K562 (cell line): ENCODE results near the gene NAA38. TPM values are rescaled to one million over a fixed set of nuclear protein-coding genes. Genes with fewer than 3 reads are reported as not detected.
A peak's percentile ranks its signal among the peaks of the same experiment; 100 is the strongest.

ENCODE experiments used
- ATAC-seq: fragments of 200-7000 bp; cut with Tn5 transposase; 3 replicates; pipeline ENCODE4 v1.9.1; 2020; ENCODE audit warnings: moderate library complexity
- BruUV-seq: library from RNA; stranded (reverse); fragments of 400-500 nt; replicated peaks from 2 replicates; lab custom pipeline; 2021; lab: Mats Ljungman, UMichigan
- CTCF ChIA-PET: fragments of 300-600 bp; formaldehyde crosslinking; extraction: SDS; loops from one replicate; lab custom pipeline; 2021; ENCODE audit warnings: low intra/inter-chr PET ratio; lab: Yijun Ruan, JAX
- POLR2A ChIA-PET: fragments of 300-600, 350-650 bp; sonication (Branson Sonifier 250); formaldehyde crosslinking; extraction: SDS; loops from one replicate; lab custom pipeline; 2021; ENCODE audit warnings: antibody characterized with exemption, inconsistent platforms; lab: Yijun Ruan, JAX
- DNase-seq, 4 experiments: peaks; one replicate each; pipeline versions ENCODE4 v3.0.0 to v3.0.0-alpha.2; 2011 to 2018; ENCODE audit warnings: low spot score in 3 of 4, mixed read lengths in 3 of 4; ENCODE audit errors: extremely low read depth in 1 of 4
- FAIRE-seq: peaks from 2 replicates; lab custom pipeline; 2011; peaks lifted over from hg19 to GRCh38; lab: Jason Lieb, UNC
- H2AFZ ChIP-seq: 2 replicates; pipeline ENCODE4 v1.6.0; 2011; ENCODE audit warnings: low read depth, low read length, control low read depth, inconsistent platforms
- H3K27ac ChIP-seq: fragments of 200-600 bp; 3 replicates; pipeline ENCODE4 v1.8.0; 2011; ENCODE audit warnings: low read depth, mild to moderate bottlenecking, control low read depth, inconsistent platforms, low read length, moderate library complexity, mixed read lengths; ENCODE audit errors: extremely low read depth
- H3K27me3 ChIP-seq, 2 experiments: fragments of 300-600 bp in 1 of 2; 2 replicates in 1 of 2; 3 replicates in 1 of 2; pipeline versions ENCODE4 v1.6.0 to v1.8.0; 2011; ENCODE audit warnings: inconsistent platforms in 2 of 2, low read length in 2 of 2, mild to moderate bottlenecking in 1 of 2, mixed read lengths in 1 of 2, moderate library complexity in 1 of 2; ENCODE audit not compliant: control insufficient read depth in 2 of 2, insufficient read depth in 2 of 2
- H3K36me3 ChIP-seq: fragments of 300-600 bp; 3 replicates; pipeline ENCODE4 v1.8.0; 2011; ENCODE audit warnings: mild to moderate bottlenecking, low read length, inconsistent platforms; ENCODE audit not compliant: control insufficient read depth, insufficient read depth
- H3K4me1 ChIP-seq, 2 experiments: fragments of 200-600 bp in 1 of 2; replicated peaks in 1 of 2; 2 replicates in 1 of 2; 3 replicates in 1 of 2; pipeline versions ENCODE4 v1.5.1 to v1.8.0; 2011; ENCODE audit warnings: inconsistent platforms in 2 of 2, low read length in 2 of 2, mild to moderate bottlenecking in 1 of 2, mixed read lengths in 1 of 2, moderate library complexity in 1 of 2; ENCODE audit not compliant: control insufficient read depth in 2 of 2, insufficient read depth in 2 of 2
- H3K4me2 ChIP-seq: 2 replicates; pipeline ENCODE4 v1.6.1; 2011; ENCODE audit warnings: low read length, control low read depth, inconsistent platforms, mixed read lengths; ENCODE audit not compliant: insufficient read depth
- H3K4me3 ChIP-seq: fragments of 200-600 bp; sonication (generic), shearing (Covaris generic); 2 replicates; pipeline ENCODE4 v1.5.1; 2016; ENCODE audit warnings: control low read depth, inconsistent platforms
- H3K79me2 ChIP-seq: fragments of 200-600 bp; 3 replicates; pipeline ENCODE4 v1.8.0; 2011; ENCODE audit warnings: low read length, inconsistent platforms; ENCODE audit not compliant: control insufficient read depth, insufficient read depth
- H3K9ac ChIP-seq, 2 experiments: 2 replicates each; pipeline versions ENCODE4 v1.6.0 to v1.6.1; 2011; ENCODE audit warnings: low read depth in 2 of 2, low read length in 2 of 2, control low read depth in 1 of 2, inconsistent platforms in 1 of 2, mild to moderate bottlenecking in 1 of 2, mixed read lengths in 1 of 2; ENCODE audit not compliant: insufficient read depth in 1 of 2
- H3K9me1 ChIP-seq: one replicate; pipeline ENCODE4 v1.6.0; 2011; ENCODE audit warnings: inconsistent platforms, mild to moderate bottlenecking, low read length, moderate library complexity; ENCODE audit not compliant: control insufficient read depth, insufficient read depth
- H3K9me3 ChIP-seq: replicated peaks from 2 replicates; pipeline ENCODE4 v1.5.1; 2011; ENCODE audit warnings: low read depth, low read length, inconsistent platforms; ENCODE audit not compliant: control insufficient read depth, insufficient read depth
- H4K20me1 ChIP-seq: replicated peaks from 2 replicates; pipeline ENCODE4 v1.6.1; 2011; ENCODE audit warnings: low read length, inconsistent platforms, mixed read lengths; ENCODE audit not compliant: control insufficient read depth, insufficient read depth
- ARID1B ChIP-seq: fragments of 450-650 bp; IDR thresholded peaks from 2 replicates; pipeline ENCODE4 v1.6.1; 2016; ENCODE audit warnings: antibody characterized with exemption, mild to moderate bottlenecking, inconsistent platforms
- ATF7 ChIP-seq: fragments of 450-650 bp; IDR thresholded peaks from 2 replicates; pipeline ENCODE4 v1.7.1; 2014; ENCODE audit warnings: mild to moderate bottlenecking, moderate library complexity
- CAMTA2 ChIP-seq: fragments of 250-450 bp; sonication (Bioruptor Pico); conservative IDR thresholded peaks from 2 replicates; pipeline ENCODE4 v1.5.1; 2022
- ERF ChIP-seq: fragments of 450-650 bp; formaldehyde crosslinking; IDR thresholded peaks from 2 replicates; pipeline ENCODE4 v1.4.0; 2020; ENCODE audit warnings: mild to moderate bottlenecking, mixed read lengths
- FOXJ2 ChIP-seq: fragments of 200-800 bp; sonication (Bioruptor generic); IDR thresholded peaks from 2 replicates; pipeline ENCODE4 v1.6.1; 2016; ENCODE audit warnings: missing genetic modification characterization, missing compliant biosample characterization
- GABPA ChIP-seq: fragments of 200-800 bp; sonication (Bioruptor generic); conservative IDR thresholded peaks from 2 replicates; pipeline ENCODE4 v1.6.1; 2016; ENCODE audit warnings: low read depth, missing genetic modification characterization, missing compliant biosample characterization
- KAT7 ChIP-seq: sonication (generic); formaldehyde crosslinking; IDR thresholded peaks from 2 replicates; pipeline ENCODE4 v1.8.0; 2022; ENCODE audit warnings: missing genetic modification reagents, mild to moderate bottlenecking, borderline replicate concordance
- L3MBTL2 ChIP-seq: fragments of 450-650 bp; IDR thresholded peaks from 2 replicates; pipeline ENCODE4 v1.6.1; 2016; ENCODE audit warnings: mild to moderate bottlenecking, moderate library complexity
- NCOA6 ChIP-seq: fragments of 450-650 bp; IDR thresholded peaks from 2 replicates; pipeline ENCODE4 v1.6.1; 2017; ENCODE audit warnings: mild to moderate bottlenecking
- PHF20 ChIP-seq: fragments of 450-650 bp; IDR thresholded peaks from 2 replicates; pipeline ENCODE4 v1.6.1; 2018; ENCODE audit not compliant: partially characterized antibody
- POLR3G ChIP-seq: IDR thresholded peaks from 2 replicates; pipeline ENCODE4 v1.6.1; 2011; ENCODE audit not compliant: insufficient read length, insufficient replicate concordance; ENCODE audit errors: extremely low read depth
- SMAD4 ChIP-seq: fragments of 250-450 bp; sonication (Bioruptor Pico); conservative IDR thresholded peaks from 2 replicates; pipeline ENCODE4 v1.8.0; 2021; ENCODE audit warnings: inconsistent platforms, mild to moderate bottlenecking, moderate library complexity
- SMARCA4 ChIP-seq: fragments of 450-650 bp; IDR thresholded peaks from 2 replicates; pipeline ENCODE4 v1.6.1; 2016
- ZC3H8 ChIP-seq: fragments of 450-650 bp; IDR thresholded peaks from 2 replicates; pipeline ENCODE4 v1.6.1; 2017
- ZNF436 ChIP-seq: fragments of 250-450, 450-650 bp; sonication (Bioruptor Pico); formaldehyde crosslinking; IDR thresholded peaks from 2 replicates; pipeline ENCODE4 v1.7.0; 2020; ENCODE audit warnings: mild to moderate bottlenecking
- WGBS: fragments of 100-300 bp; shearing (Covaris generic); methylation state at CpG from one replicate; pipeline ENCODE4 v1.1.6; 2016; ENCODE audit warnings: low coverage, mixed read lengths; ENCODE audit not compliant: insufficient coverage; ENCODE audit errors: missing lambda C conversion rate; 5-methylcytosine and 5-hydroxymethylcytosine counted together
- in situ Hi-C: fragments of 300-500 bp; cut with MboI; formaldehyde crosslinking; loops from 4 replicates; pipeline ENCODE4 v1.15.0; 2018; ENCODE audit warnings: inconsistent platforms, mixed read lengths
- intact Hi-C: fragments of 100-400 bp; cut with micrococcal nuclease; formaldehyde crosslinking; loops from 2 replicates; pipeline ENCODE4 v1.14.2; 2022
- polyA plus RNA-seq, 8 experiments: library from polyadenylated mRNA; depleted of rRNA in 4 of 8; stranded (reverse) in 5 of 8; unstranded in 3 of 8; fragments of >200 nt; fragmentation: Nextera tagmentation in 2 of 8; fragmentation: Illumina TruSeq in 1 of 8; extraction: Ambion mirVana in 2 of 8; extraction: Trizol in 1 of 8; gene quantifications; 2 replicates each; pipeline versions ENCODE4 v1.2.1 to v1.2.3, GENCODE V29; 2011 to 2014; ENCODE audit warnings: inconsistent platforms in 1 of 8, missing spikeins in 1 of 8
- total RNA-seq, 7 experiments: library from RNA; depleted of rRNA in 6 of 7; stranded (reverse); fragments of >200 nt in 6 of 7; fragmentation: Illumina TruSeq in 2 of 7; extraction: Trizol in 2 of 7; gene quantifications; 2 replicates each; pipeline versions ENCODE4 v1.2.1 to v1.2.3, GENCODE V29; 2011 to 2021; ENCODE audit warnings: low replicate concordance in 1 of 7
- TF ChIP-seq, protein P1 (sequence below): fragments of 450-650 bp; conservative IDR thresholded peaks from 2 replicates; pipeline ENCODE4 v1.6.1; 2016; ENCODE audit warnings: missing genetic modification characterization, low read depth, mild to moderate bottlenecking, control low read depth, missing compliant biosample characterization
- TF ChIP-seq, protein P2 (sequence below): sonication (generic); formaldehyde crosslinking; IDR thresholded peaks from 2 replicates; pipeline ENCODE4 v1.8.0; 2022; ENCODE audit warnings: mild to moderate bottlenecking, missing genetic modification reagents, borderline replicate concordance
- TF ChIP-seq, protein P3 (sequence below): fragments of 200-800 bp; sonication (Bioruptor generic); IDR thresholded peaks from 2 replicates; pipeline ENCODE4 v1.6.1; 2017; ENCODE audit warnings: missing genetic modification characterization, missing compliant biosample characterization

The NAA38 gene
- total and polyA plus RNA-seq, 9 of the 15 experiments (the other 6 are each of a cell fraction or from before 2014, with no cell fraction given), result 16.4 to 99.8 (median 57.3) TPM

DNA sequence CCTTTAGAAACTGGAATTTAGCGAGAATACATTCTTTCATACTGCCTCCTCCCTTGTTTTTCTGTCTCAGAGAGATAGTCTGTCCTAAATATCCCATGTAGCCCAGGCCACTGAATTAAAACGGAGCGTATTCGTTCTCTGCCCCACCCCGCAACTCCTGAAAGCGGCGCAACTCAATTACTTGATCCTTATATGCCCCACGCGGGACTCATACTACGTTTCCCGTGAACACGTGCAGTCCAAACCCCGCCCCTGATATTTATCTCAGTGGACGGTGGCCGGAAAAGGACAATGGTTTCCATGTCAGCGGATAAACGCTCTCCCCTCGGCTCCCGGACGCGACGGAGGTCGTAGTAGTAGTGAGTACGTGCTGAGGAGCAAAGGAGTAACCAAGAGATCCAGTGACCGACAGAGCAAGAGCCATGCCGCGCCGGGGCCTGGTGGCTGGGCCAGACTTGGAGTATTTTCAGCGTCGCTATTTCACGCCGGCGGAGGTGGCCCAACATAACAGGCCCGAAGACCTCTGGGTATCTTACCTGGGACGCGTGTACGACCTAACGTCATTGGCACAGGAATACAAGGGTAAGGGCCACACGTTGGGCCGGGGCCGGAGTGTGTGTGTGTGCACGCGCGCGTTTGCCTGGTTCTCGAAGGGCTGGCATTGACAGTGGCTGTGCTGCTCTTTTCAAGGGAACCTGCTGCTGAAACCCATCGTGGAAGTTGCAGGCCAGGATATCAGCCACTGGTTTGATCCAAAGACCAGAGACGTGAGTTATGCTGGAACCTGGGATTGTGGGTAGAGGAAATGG lies 558 bp upstream of the NAA38 start, which contains the start of gene CYB5D1:
Gene CYB5D1, plus strand, starts transcription at position 291 of the 809 bp plus-strand sequence. Its CDS starts 132 bp downstream, at position 423.
- intact Hi-C loops (loop anchor here (1.0 to 10.0 kb wide), 5 partner anchors 20 to 113 kb away; partner anchors contain the start of gene KDM6B), in situ Hi-C loops (no loop called here)
- Histone ChIP-seq H3K9me1 (no peaks in the 10 kb centered on the region), H3K9me3 (no peaks in the 10 kb centered on the region), H3K4me3 (peak within 1 kb of the TSS; percentile 65), H2AFZ (peak within 1 kb of the TSS; percentile 99), H3K27me3 (no peaks in the 10 kb centered on the region), H3K4me2 (peak within 1 kb of the TSS; percentile 93), H3K27ac (peak within 1 kb of the TSS; percentile 94), H3K36me3 (peaks cover 19% of the 10 kb centered on the region; the same call in 2 of the 3 replicates), H3K79me2 (peaks cover 12% of the 10 kb centered on the region), H3K4me1 (peaks cover 11 to 42% of the 10 kb centered on the region in 2 experiments; a peak in 4 of 5 replicates), H3K9ac (peak within 1 kb of the TSS; percentile 88 to 94), H4K20me1 (no peaks in the 10 kb centered on the region)
- ChIA-PET CTCF (interaction anchor here (1.0 to 1.3 kb wide), 2 partner anchors 112 to 114 kb away, joined by 4 to 6 read pairs; no protein-coding TSS in a partner anchor), POLR2A (interaction anchor here (0.5 to 2.9 kb wide), 18 partner anchors 8 to 205 kb away, joined by 3 to 17 read pairs (median 4); no protein-coding TSS in a partner anchor)
- DNase-seq, result peak; percentile 57 to 91 (median 64)
- peak; percentile 42 for ATAC-seq
- BruUV-seq, result TSS peak; percentile 39
- WGBS, result 1% methylated on average over 47 of the region's 48 CpGs
- FAIRE-seq, result no peak
- no peak for TF ChIP-seq ZC3H8
- no peak for TF ChIP-seq NCOA6
- TF ChIP-seq PHF20, result no peak
- peak; percentile 84 for TF ChIP-seq FOXJ2
- TF ChIP-seq GABPA (tag), result peak; percentile 41; the same call in 1 of the 2 replicates
- no peak for TF ChIP-seq ZNF436
- TF ChIP-seq ERF (CRISPR knock-in tag), result no peak
- TF ChIP-seq, protein P1, sequence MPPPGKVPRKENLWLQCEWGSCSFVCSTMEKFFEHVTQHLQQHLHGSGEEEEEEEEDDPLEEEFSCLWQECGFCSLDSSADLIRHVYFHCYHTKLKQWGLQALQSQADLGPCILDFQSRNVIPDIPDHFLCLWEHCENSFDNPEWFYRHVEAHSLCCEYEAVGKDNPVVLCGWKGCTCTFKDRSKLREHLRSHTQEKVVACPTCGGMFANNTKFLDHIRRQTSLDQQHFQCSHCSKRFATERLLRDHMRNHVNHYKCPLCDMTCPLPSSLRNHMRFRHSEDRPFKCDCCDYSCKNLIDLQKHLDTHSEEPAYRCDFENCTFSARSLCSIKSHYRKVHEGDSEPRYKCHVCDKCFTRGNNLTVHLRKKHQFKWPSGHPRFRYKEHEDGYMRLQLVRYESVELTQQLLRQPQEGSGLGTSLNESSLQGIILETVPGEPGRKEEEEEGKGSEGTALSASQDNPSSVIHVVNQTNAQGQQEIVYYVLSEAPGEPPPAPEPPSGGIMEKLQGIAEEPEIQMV, result peak; percentile 59
- no peak for TF ChIP-seq SMAD4 (CRISPR knock-in tag)
- TF ChIP-seq ATF7, result peak; percentile 16; the same call in 1 of the 2 replicates
- peak; percentile 58; the same call in 1 of the 2 replicates for TF ChIP-seq L3MBTL2
- TF ChIP-seq POLR3G, result no peak
- TF ChIP-seq, protein P2, sequence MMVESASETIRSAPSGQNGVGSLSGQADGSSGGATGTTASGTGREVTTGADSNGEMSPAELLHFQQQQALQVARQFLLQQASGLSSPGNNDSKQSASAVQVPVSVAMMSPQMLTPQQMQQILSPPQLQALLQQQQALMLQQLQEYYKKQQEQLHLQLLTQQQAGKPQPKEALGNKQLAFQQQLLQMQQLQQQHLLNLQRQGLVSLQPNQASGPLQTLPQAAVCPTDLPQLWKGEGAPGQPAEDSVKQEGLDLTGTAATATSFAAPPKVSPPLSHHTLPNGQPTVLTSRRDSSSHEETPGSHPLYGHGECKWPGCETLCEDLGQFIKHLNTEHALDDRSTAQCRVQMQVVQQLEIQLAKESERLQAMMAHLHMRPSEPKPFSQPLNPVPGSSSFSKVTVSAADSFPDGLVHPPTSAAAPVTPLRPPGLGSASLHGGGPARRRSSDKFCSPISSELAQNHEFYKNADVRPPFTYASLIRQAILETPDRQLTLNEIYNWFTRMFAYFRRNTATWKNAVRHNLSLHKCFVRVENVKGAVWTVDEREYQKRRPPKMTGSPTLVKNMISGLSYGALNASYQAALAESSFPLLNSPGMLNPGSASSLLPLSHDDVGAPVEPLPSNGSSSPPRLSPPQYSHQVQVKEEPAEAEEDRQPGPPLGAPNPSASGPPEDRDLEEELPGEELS (CRISPR knock-in tag), result no peak
- TF ChIP-seq CAMTA2 (CRISPR knock-in tag), result no peak
- no peak for TF ChIP-seq SMARCA4
- 0 out of 2 replicates have a peak, but pooled peaks have one; percentile 4 for TF ChIP-seq ARID1B
- no peak for TF ChIP-seq KAT7 (CRISPR knock-in tag)
- TF ChIP-seq, protein P3, sequence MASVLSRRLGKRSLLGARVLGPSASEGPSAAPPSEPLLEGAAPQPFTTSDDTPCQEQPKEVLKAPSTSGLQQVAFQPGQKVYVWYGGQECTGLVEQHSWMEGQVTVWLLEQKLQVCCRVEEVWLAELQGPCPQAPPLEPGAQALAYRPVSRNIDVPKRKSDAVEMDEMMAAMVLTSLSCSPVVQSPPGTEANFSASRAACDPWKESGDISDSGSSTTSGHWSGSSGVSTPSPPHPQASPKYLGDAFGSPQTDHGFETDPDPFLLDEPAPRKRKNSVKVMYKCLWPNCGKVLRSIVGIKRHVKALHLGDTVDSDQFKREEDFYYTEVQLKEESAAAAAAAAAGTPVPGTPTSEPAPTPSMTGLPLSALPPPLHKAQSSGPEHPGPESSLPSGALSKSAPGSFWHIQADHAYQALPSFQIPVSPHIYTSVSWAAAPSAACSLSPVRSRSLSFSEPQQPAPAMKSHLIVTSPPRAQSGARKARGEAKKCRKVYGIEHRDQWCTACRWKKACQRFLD (CRISPR knock-in tag), result peak; percentile 49; the same call in 1 of the 2 replicates
